NCI-H1694 (cell line): Measurements from ENCODE around the gene SPPL3.
"Not testable (repeated sequence)": the region's sequence is repeated elsewhere in the genome, so short reads cannot be mapped to it uniquely, and the experiment has no call there.

Source experiments
- DNase-seq: peaks from one replicate; lab custom pipeline; 2025; lab: John Stamatoyannopoulos, UW

The SPPL3 gene

GRCh38 chr12:120741476-120742421, 162.4 kb downstream of the SPPL3 start:
- no peak for DNase-seq

GRCh38 chr12:120740871-120741270, 163.3 kb downstream of the SPPL3 start:
- no peak for DNase-seq

- DNase-seq, result no peak
These were observed 164.1 kb downstream of the SPPL3 start for GRCh38 chr12:120739821-120740613.

GRCh38 chr12:120739031-120739762, 165.0 kb downstream of the SPPL3 start:
- no peak for DNase-seq

- no peak for DNase-seq
These were observed 165.7 kb downstream of the SPPL3 start for GRCh38 chr12:120738252-120739030.

- no peak for DNase-seq
These were observed 166.5 kb downstream of the SPPL3 start for GRCh38 chr12:120737557-120738251.

- DNase-seq, result no peak
These were observed 167.5 kb downstream of the SPPL3 start for GRCh38 chr12:120736404-120737331.

- DNase-seq, result no peak
These were observed 169.0 kb downstream of the SPPL3 start for GRCh38 chr12:120735181-120735580.

- no peak for DNase-seq
These were observed 169.9 kb downstream of the SPPL3 start for GRCh38 chr12:120734210-120734609.

- DNase-seq, result no peak
These were observed 170.6 kb downstream of the SPPL3 start for GRCh38 chr12:120733574-120733973.

- not testable (repeated sequence) for DNase-seq
These were observed 172.0 kb downstream of the SPPL3 start for GRCh38 chr12:120732198-120732597.

- DNase-seq, result no peak
These were observed 177.2 kb downstream of the SPPL3 start for GRCh38 chr12:120726961-120727360.

- no peak for DNase-seq
These were observed 177.7 kb downstream of the SPPL3 start for GRCh38 chr12:120726510-120726793.

GRCh38 chr12:120725659-120726509, 178.3 kb downstream of the SPPL3 start, which contains the start of gene ACADS:
TSS of gene ACADS (plus strand) at chr12:120725826. CDS start at chr12:120725886, 60 bp downstream.
- peak; percentile 51 for DNase-seq

GRCh38 chr12:120725151-120725658, 179.0 kb downstream of the SPPL3 start:
- DNase-seq, result no peak

- no peak for DNase-seq
These were observed 179.4 kb downstream of the SPPL3 start for GRCh38 chr12:120724720-120725119.

GRCh38 chr12:120722784-120723183, 181.4 kb downstream of the SPPL3 start:
- no peak for DNase-seq

GRCh38 chr12:120721866-120722265, 182.3 kb downstream of the SPPL3 start:
- no peak for DNase-seq
